Pericardium fibroblast (primary cell): ENCODE data around the gene RECQL. TPM values are rescaled to one million over a fixed set of nuclear protein-coding genes. Genes with fewer than 3 reads are reported as not detected.

Experiments used
- total RNA-seq: library from RNA; depleted of rRNA; stranded (reverse); fragments of >200 nt; gene quantifications from 2 replicates; pipeline ENCODE4 v1.2.3, GENCODE V29; 2015

The RECQL gene
- total RNA-seq = 30.0 and 32.7 TPM in 2 replicates

GRCh38 chr12:21501258-21502163 is at the start of gene RECQL, which contains the start of gene GOLT1B:
Gene RECQL (minus strand): TSS chr12:21501635. CDS start chr12:21499570, 2,065 bp downstream.
Gene GOLT1B (plus strand): TSS chr12:21501789. CDS start chr12:21501924, 135 bp downstream.

GRCh38 chr12:21526053-21526452 is 24.6 kb upstream of the RECQL start, which contains the start of gene SPX:
Gene SPX (plus strand): TSS chr12:21526296. CDS start chr12:21526473, 177 bp downstream.

Other genes starting within 250 kb of the RECQL start
- not detected in 2 replicates for gene SLCO1A2, start 166.7 kb downstream of the RECQL start, total RNA-seq
- not detected in 2 replicates for gene IAPP, start 128.7 kb downstream of the RECQL start, total RNA-seq
- gene PYROXD1, start 64.0 kb downstream of the RECQL start, total RNA-seq = 5.6 and 9.3 TPM in 2 replicates
- 28.4 and 36.4 TPM in 2 replicates for gene GOLT1B, start 154 bp upstream of the RECQL start, total RNA-seq
- 0.93 and 10.4 TPM in 2 replicates for gene SPX, start 24.7 kb upstream of the RECQL start, total RNA-seq
- not detected in 2 replicates for gene GYS2, start 103.2 kb upstream of the RECQL start, total RNA-seq
- 511 and 601 TPM in 2 replicates for gene LDHB, start 156.2 kb upstream of the RECQL start, total RNA-seq